ENCODE data around the gene POLR2H. TPM values are rescaled to one million over a fixed set of nuclear protein-coding genes. Genes with fewer than 3 reads are reported as not detected.

POLR2H gene
- total RNA-seq, 4 donors from 2014 or later, result 74.4 to 206 (median 146) TPM

DNA sequence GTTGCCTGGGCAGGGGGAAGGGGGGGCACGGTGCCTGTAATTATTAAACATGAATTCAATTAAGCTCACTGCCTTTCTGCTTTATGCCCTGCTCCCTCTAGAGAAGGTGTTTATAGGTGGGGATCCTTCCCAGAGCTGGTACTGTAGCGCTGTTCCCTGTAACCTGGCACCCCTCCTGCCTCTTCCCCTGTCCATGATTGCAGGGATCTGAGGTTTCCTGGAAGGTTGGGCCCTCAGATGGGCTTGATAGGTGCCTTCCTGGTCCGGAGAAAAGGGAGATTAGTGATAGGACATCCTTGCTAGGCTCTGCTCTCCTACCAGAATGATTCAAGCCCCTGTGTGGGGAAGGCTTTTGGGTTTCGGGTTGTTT, 26.2 kb upstream of the POLR2H start:
- Histone ChIP-seq H3K27ac (peak overlapping the region; percentile 94 to 99 (median 97)), H3K27me3 (no peaks in the 10 kb centered on the region), H3K4me1 (peaks cover 12 to 28% (median 24%) of the 10 kb centered on the region in 4 donors), H3K4me3 (peak overlapping the region in 2 of 4 donors; percentile 75 to 88), H3K9me3 (no peaks in the 10 kb centered on the region), H3K36me3 (peaks cover 0 to 36% (median 12%) of the 10 kb centered on the region in 4 donors)
- intact Hi-C loops (cut with DNase I; ENCODE audit: low total_unique reads) (no loop called here), in situ Hi-C loops (cut with MboI; ENCODE audit: low pct_ligation_motif_present in 1 of 4, low pct_unique_long_range_greater_than_20kb in 1 of 4, low sequenced_read_pairs in 3 of 4) (no loop called here)
- TF ChIP-seq POLR2AphosphoS5 (IDR thresholded peaks at IDR 0.05) (no peak), EP300 (IDR thresholded peaks at IDR 0.05; ENCODE audit: low read depth) (no peak), POLR2A (IDR thresholded peaks at IDR 0.05) (no peak)
- TF ChIP-seq, protein P1, sequence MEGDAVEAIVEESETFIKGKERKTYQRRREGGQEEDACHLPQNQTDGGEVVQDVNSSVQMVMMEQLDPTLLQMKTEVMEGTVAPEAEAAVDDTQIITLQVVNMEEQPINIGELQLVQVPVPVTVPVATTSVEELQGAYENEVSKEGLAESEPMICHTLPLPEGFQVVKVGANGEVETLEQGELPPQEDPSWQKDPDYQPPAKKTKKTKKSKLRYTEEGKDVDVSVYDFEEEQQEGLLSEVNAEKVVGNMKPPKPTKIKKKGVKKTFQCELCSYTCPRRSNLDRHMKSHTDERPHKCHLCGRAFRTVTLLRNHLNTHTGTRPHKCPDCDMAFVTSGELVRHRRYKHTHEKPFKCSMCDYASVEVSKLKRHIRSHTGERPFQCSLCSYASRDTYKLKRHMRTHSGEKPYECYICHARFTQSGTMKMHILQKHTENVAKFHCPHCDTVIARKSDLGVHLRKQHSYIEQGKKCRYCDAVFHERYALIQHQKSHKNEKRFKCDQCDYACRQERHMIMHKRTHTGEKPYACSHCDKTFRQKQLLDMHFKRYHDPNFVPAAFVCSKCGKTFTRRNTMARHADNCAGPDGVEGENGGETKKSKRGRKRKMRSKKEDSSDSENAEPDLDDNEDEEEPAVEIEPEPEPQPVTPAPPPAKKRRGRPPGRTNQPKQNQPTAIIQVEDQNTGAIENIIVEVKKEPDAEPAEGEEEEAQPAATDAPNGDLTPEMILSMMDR (IDR thresholded peaks at IDR 0.05), result no peak
- DNase-seq, result no peak
- 47 to 52% methylated on average over 2 to 4 of the region's 4 CpGs for WGBS, 2 donors (ENCODE audit: low coverage in 1 of 2)

DNA sequence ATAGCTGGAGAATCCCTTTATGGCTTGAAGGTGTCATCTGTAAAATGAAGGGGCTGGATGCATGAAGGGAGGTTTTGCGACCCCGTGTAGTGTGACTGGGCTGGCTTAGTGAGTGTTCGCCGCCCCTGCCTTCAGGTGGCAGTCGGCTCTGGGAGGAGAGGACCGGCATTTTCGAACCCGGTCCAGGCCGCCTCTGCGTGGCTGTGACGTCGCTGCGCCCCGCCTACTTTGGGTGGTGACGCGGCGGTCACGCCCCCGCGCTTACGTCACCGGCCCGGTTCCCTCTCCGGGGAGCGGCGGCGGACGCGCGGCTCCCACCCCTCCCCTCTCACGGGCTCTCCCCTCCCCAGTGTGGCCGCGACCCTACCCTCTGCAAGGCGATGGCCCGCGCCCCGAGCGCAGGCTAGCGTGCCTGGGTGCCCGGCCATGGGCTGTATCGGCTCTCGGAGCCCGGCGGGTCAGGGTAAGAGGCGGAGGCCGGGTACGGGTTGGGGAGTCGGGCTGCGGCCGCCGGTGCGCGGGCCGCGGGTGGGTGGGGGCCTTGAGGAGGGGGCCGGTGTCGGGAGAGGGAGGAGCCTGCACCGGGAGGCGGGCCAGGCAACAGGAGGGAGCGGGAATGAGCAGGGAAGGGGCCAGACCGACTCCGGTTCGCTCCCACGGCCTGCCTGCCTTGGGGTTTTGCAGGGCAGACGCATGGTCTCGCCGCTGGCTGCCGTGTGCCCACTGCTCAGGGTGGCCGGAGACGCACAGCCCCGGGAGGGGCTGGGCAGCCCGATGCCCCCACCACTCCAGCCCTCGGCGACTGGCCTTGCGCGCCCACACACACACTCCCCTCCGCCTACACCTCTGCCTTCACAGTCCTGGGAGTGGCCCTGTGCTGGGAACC, 25.6 kb upstream of the POLR2H start:
- Histone ChIP-seq H3K4me1 (peaks cover 12 to 28% (median 24%) of the 10 kb centered on the region in 4 donors), H3K27me3 (no peaks in the 10 kb centered on the region), H3K36me3 (peaks cover 0 to 30% (median 9%) of the 10 kb centered on the region in 4 donors), H3K9me3 (no peaks in the 10 kb centered on the region), H3K27ac (peak overlapping the region; percentile 94 to 99 (median 97)), H3K4me3 (peak overlapping the region; percentile 70 to 95 (median 82))
- TF ChIP-seq EP300 (IDR thresholded peaks at IDR 0.05; ENCODE audit: low read depth) (peak; percentile 8), POLR2AphosphoS5 (IDR thresholded peaks at IDR 0.05) (peak; percentile 96 to 98 (median 96)), POLR2A (IDR thresholded peaks at IDR 0.05) (peak; percentile 81)
- TF ChIP-seq, protein P1 (IDR thresholded peaks at IDR 0.05), result no peak
- peak; percentile 92 for DNase-seq
- 0% methylated on average over 6 to 60 of the region's 77 CpGs for WGBS, 2 donors (ENCODE audit: low coverage in 1 of 2)
- in situ Hi-C loops (cut with MboI; ENCODE audit: low pct_ligation_motif_present in 1 of 4, low pct_unique_long_range_greater_than_20kb in 1 of 4, low sequenced_read_pairs in 3 of 4), result no loop called here
- intact Hi-C loops (cut with DNase I; ENCODE audit: low total_unique reads), result no loop called here

DNA sequence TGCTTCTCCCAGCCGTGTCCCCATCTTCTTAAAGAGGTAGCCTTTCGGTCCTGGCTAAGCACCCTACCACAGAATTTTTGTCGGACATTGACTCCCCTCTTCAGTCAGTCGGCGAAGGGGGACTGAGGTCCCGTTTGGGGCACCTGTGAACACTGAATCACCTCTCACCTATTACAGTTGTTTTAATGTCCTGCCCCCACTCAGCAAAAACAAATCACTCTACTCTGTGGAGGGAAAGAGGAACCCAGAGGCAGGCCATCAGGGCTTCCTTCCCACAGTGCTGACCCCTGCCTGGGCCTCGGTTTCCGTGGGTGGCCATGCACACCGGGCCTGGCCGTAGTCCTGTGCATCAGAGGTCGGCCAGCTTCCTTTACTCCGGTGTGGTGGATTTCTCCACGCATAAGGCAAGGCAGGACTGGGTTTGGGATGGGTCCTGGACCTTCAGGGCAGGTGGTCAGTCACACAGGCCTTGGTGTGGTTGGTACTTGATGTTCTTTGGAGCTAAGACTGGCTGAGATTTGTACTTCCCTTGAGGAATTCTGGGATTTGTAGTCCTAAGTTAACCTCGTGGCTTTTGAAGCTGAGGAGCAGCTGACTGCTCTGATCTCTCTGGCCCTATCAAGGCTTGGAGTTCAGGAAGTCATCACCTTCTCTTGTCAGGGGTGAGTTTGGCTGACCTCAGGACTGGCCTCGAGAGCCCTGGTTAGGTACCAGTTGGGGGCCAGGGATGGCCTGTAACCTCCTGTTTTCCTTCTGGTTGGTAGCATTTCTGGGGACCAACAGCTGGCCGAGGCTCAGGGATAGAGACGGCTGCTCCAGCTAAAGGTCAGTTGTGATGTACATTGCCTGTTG, 24.7 kb upstream of the POLR2H start:
- Histone ChIP-seq H3K4me3 (peak overlapping the region; percentile 70 to 95 (median 82)), H3K27ac (peak overlapping the region; percentile 94 to 99 (median 97)), H3K4me1 (peaks cover 12 to 28% (median 24%) of the 10 kb centered on the region in 4 donors), H3K27me3 (no peaks in the 10 kb centered on the region), H3K36me3 (peaks cover 0 to 22% (median 5%) of the 10 kb centered on the region in 4 donors), H3K9me3 (no peaks in the 10 kb centered on the region)
- in situ Hi-C loops (cut with MboI; ENCODE audit: low pct_ligation_motif_present in 1 of 4, low pct_unique_long_range_greater_than_20kb in 1 of 4, low sequenced_read_pairs in 3 of 4), result no loop called here
- TF ChIP-seq POLR2AphosphoS5 (IDR thresholded peaks at IDR 0.05), result peak; percentile 29 to 56 (median 48)
- no peak for TF ChIP-seq POLR2A (IDR thresholded peaks at IDR 0.05)
- TF ChIP-seq EP300 (IDR thresholded peaks at IDR 0.05; ENCODE audit: low read depth), result no peak
- intact Hi-C loops (cut with DNase I; ENCODE audit: low total_unique reads), result no loop called here
- DNase-seq, result no peak
- WGBS, 2 donors (ENCODE audit: low coverage in 1 of 2), result 0 to 17% methylated on average over 4 to 15 of the region's 17 CpGs

DNA sequence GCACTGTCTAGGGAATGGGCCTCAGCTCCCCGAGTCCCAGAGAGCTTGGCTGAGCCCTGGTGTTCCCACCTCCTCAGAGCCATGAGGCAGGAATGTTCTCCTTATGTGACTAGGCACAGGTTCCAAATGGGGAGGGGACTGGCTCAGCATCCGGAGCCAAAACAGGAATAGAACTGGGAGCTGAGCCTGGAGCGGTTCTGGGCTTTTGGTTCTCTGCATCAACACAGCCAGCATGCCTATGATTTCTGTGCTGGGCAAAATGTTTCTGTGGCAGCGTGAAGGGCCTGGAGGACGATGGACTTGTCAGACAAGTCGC, 24.2 kb upstream of the POLR2H start, which contains the start of gene FAM131A:
TSS of gene FAM131A (plus strand) at position 202 of the 316 bp plus-strand sequence. CDS start at position 233, 31 bp downstream.
- intact Hi-C loops (cut with DNase I; ENCODE audit: low total_unique reads) (no loop called here), in situ Hi-C loops (cut with MboI; ENCODE audit: low pct_ligation_motif_present in 1 of 4, low pct_unique_long_range_greater_than_20kb in 1 of 4, low sequenced_read_pairs in 3 of 4) (no loop called here)
- Histone ChIP-seq H3K9me3 (no peaks in the 10 kb centered on the region), H3K4me1 (peaks cover 12 to 28% (median 24%) of the 10 kb centered on the region in 4 donors), H3K36me3 (peaks cover 0 to 19% (median 5%) of the 10 kb centered on the region in 4 donors), H3K27me3 (no peaks in the 10 kb centered on the region), H3K27ac (peak within 1 kb of the TSS; percentile 94 to 99 (median 97)), H3K4me3 (peak within 1 kb of the TSS; percentile 70 to 95 (median 82))
- peak; percentile 53 for DNase-seq
- TF ChIP-seq POLR2A (IDR thresholded peaks at IDR 0.05) (no peak), EP300 (IDR thresholded peaks at IDR 0.05; ENCODE audit: low read depth) (no peak), POLR2AphosphoS5 (IDR thresholded peaks at IDR 0.05) (peak in 1 of 3 donors; percentile 35)
- TF ChIP-seq, protein P1 (IDR thresholded peaks at IDR 0.05), result peak in 1 of 5 experiments; percentile 12
- 70 to 75% methylated on average over 3 to 6 of the region's 6 CpGs for WGBS, 2 donors (ENCODE audit: low coverage in 1 of 2)

Measured in transverse colon (tissue), 4 donors.